ENCODE measurements around the gene CDCA7. TPM values are rescaled to one million over a fixed set of nuclear protein-coding genes. Genes with fewer than 3 reads are reported as not detected.

The CDCA7 gene
- total and polyA plus RNA-seq, 4 donors = 0.08 to 7.9 (median 0.17) TPM

GRCh38 chr2:173394091-173394974 is 39.7 kb downstream of the CDCA7 start:
- no peak overlapping the region for H3K4me3 ChIP-seq (ENCODE audit: low read depth in 1 of 3, low read length in 3 of 3)
- H3K9ac ChIP-seq (ENCODE audit: low read depth in 1 of 2, low read length in 2 of 2) = no peak overlapping the region
- H3K27me3 ChIP-seq (ENCODE audit: control insufficient read depth in 4 of 4, insufficient read depth in 4 of 4, low read length in 3 of 4) = peaks cover 0 to 7% (median 5%) of the 10 kb centered on the region in 4 donors
- no peak for DNase-seq (ENCODE audit: low spot score)
- 43% methylated on average over 8 of the region's 8 CpGs for WGBS
- H3K9me3 ChIP-seq (ENCODE audit: control insufficient read depth in 4 of 4, low read length in 3 of 4) = no peaks in the 10 kb centered on the region
- no peak for TF ChIP-seq RAD21 (IDR thresholded peaks at IDR 0.05)
- no peak for TF ChIP-seq NR2F2 (IDR thresholded peaks at IDR 0.05)
- TF ChIP-seq EGR1 (IDR thresholded peaks at IDR 0.05; ENCODE audit: low read depth in 2 of 2) = no peak
- TF ChIP-seq MAX (IDR thresholded peaks at IDR 0.05) = no peak
- TF ChIP-seq YY1 (IDR thresholded peaks at IDR 0.05) = no peak
- no peak for TF ChIP-seq HNF4A (conservative IDR thresholded peaks at IDR 0.05)
- no peak for TF ChIP-seq ZBTB33 (IDR thresholded peaks at IDR 0.05)
- no peak for TF ChIP-seq REST (IDR thresholded peaks at IDR 0.05)
- no peaks in the 10 kb centered on the region for H3K4me1 ChIP-seq (ENCODE audit: control insufficient read depth in 4 of 4, insufficient read depth in 4 of 4, low read length in 3 of 4)
- H3K27ac ChIP-seq (ENCODE audit: low read depth in 1 of 2, low read length in 2 of 2) = no peak overlapping the region
- H3K36me3 ChIP-seq (ENCODE audit: control insufficient read depth in 4 of 4, insufficient read depth in 3 of 4, low read depth in 1 of 4, low read length in 3 of 4) = no peaks in the 10 kb centered on the region

- H3K4me3 ChIP-seq (ENCODE audit: low read depth in 1 of 3, low read length in 3 of 3) = no peak overlapping the region
- H3K27me3 ChIP-seq (ENCODE audit: control insufficient read depth in 4 of 4, insufficient read depth in 4 of 4, low read length in 3 of 4) = peaks cover 3 to 7% (median 5%) of the 10 kb centered on the region in 4 donors
- no peak overlapping the region for H3K9ac ChIP-seq (ENCODE audit: low read depth in 1 of 2, low read length in 2 of 2)
- no peak overlapping the region for H3K27ac ChIP-seq (ENCODE audit: low read depth in 1 of 2, low read length in 2 of 2)
- DNase-seq (ENCODE audit: low spot score) = no peak
- H3K9me3 ChIP-seq (ENCODE audit: control insufficient read depth in 4 of 4, low read length in 3 of 4) = no peaks in the 10 kb centered on the region
- H3K36me3 ChIP-seq (ENCODE audit: control insufficient read depth in 4 of 4, insufficient read depth in 3 of 4, low read depth in 1 of 4, low read length in 3 of 4) = no peaks in the 10 kb centered on the region
- 81% methylated on average over 16 of the region's 16 CpGs for WGBS
- H3K4me1 ChIP-seq (ENCODE audit: control insufficient read depth in 4 of 4, insufficient read depth in 4 of 4, low read length in 3 of 4) = no peaks in the 10 kb centered on the region
- TF ChIP-seq ZBTB33 (IDR thresholded peaks at IDR 0.05) (no peak), TAF1 (conservative IDR thresholded peaks at IDR 0.05) (no peak), RXRA (IDR thresholded peaks at IDR 0.05) (no peak), HNF4A (conservative IDR thresholded peaks at IDR 0.05) (no peak), CTCF (IDR thresholded peaks at IDR 0.05; ENCODE audit: low read depth, low read length, missing input control) (no peak), ATF3 (IDR thresholded peaks at IDR 0.05) (no peak), HNF4G (IDR thresholded peaks at IDR 0.05) (no peak), EGR1 (IDR thresholded peaks at IDR 0.05; ENCODE audit: low read depth in 2 of 2) (no peak), FOXA1 (IDR thresholded peaks at IDR 0.05) (no peak), JUND (IDR thresholded peaks at IDR 0.05) (no peak), YY1 (IDR thresholded peaks at IDR 0.05) (no peak), NR2F2 (IDR thresholded peaks at IDR 0.05) (no peak)
These were observed 41.1 kb downstream of the CDCA7 start for GRCh38 chr2:173395567-173396351.
